NCI-H2107 (cell line): Measurements from ENCODE around the gene SLC17A9.

ENCODE experiments used
- DNase-seq: peaks from one replicate; lab custom pipeline; 2025; lab: John Stamatoyannopoulos, UW

SLC17A9 gene

GRCh38 chr20:62969179-62969760, 16.8 kb downstream of the SLC17A9 start:
- no peak for DNase-seq

DNA sequence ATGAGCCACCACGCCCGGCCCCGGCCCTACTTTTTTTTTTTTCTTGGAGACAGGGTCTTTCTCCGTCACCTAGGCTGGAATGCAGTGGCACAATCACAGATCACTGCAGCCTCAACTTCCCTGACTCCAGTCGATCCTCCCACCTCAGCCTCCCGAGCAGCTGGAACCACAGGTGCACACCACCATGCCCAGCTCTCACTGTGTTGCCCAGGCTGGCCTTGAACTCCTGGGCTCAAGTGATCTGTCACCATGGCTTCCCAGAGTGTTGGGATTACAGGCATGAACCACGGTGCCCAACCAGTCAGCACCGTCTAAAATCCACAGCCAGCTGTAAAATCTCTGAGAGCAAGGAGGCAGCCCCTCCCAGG, 17.4 kb downstream of the SLC17A9 start:
- DNase-seq, result no peak

DNA sequence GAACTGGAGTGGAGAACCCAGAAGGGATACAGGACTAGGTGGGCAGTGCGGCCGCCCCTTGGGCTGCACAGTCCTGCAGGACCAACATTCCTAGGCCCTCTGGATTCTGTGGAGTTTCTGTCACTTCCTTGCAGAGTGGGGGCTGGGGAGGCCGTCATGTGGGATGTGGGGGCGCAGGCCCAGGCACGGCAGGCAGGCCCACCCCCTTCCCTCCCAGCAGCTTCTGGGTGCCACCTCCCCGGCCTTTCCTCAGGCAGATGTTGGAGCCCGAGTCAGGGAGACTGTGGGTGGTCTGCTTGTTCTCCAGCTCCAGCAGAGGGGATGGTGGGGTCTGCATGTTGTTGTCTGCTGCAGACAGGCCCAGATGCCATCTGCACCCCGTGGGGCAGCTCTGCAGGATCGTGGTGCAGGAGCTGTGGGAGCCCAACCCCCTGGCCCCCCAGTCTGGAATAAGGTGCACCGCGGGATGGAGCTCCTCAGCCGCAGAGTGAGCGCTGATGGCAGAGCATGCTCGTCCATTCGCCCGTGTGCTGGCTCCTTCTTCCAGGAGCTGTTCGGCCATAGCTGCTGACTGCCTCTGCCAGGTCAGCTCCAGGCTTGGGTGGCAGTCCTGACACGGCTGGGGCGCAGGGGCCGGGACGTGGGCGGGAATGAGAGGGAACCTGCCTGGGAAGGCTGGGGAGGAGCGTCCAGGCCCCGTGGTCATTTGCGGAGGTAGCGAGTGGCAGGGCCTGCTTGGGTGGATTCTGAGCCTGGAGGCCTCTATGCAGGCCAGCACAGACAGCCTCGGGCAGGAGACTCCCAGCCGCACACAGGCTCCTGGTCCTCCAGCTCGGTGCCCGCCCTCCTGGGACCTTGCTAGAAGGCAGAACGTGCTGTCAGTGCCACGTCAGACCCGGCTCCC, 18.1 kb downstream of the SLC17A9 start:
- no peak for DNase-seq

- DNase-seq, result no peak
Measured at GRCh38 chr20:62971211-62971949, 18.9 kb downstream of the SLC17A9 start.

GRCh38 chr20:62971950-62972844, 19.7 kb downstream of the SLC17A9 start:
- peak; percentile 83 for DNase-seq

DNA sequence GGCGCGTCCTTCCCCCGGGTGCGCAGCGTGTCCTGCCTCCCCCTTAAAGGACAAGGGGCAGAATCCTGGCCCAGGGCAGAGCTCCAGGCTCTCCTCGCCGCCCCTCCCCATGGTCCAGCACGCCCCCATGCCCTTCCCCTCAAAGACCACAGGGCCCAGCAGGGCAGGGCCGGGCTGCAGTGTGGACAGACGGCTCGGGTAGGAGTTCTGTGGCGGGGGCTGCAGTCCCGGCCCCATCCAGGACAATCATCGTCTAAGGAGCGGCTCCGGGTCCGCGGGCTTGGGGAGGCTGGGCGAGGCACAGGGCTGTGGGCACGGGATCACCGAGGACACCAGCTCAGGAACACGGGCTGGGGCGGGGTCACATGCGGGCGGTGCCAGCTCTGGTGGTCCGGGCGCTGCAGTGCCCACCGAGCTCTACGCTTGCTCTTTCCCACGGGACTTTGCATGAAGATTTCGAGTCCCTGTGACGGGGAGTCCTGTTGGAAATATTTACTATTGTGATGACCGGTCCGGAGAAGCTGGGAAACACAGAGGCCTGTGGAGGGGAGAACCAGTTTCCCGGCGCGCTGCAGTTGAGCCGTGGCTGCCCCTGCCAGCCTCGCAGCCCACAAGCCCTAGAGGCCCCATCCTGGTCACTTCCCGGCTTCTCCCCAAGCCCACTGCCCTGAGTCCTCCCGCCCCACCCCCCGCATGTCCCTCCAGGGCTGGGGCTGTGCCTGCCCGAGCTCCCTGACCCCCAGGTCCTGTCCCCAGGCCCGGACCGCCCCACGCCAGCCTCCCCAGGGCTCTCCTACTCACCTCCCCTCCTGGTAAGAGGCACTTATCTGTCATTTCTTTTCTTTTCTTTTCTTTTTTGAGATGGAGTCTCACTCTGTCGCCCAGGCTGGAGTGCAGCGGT, 20.6 kb downstream of the SLC17A9 start:
- DNase-seq, result no peak

DNA sequence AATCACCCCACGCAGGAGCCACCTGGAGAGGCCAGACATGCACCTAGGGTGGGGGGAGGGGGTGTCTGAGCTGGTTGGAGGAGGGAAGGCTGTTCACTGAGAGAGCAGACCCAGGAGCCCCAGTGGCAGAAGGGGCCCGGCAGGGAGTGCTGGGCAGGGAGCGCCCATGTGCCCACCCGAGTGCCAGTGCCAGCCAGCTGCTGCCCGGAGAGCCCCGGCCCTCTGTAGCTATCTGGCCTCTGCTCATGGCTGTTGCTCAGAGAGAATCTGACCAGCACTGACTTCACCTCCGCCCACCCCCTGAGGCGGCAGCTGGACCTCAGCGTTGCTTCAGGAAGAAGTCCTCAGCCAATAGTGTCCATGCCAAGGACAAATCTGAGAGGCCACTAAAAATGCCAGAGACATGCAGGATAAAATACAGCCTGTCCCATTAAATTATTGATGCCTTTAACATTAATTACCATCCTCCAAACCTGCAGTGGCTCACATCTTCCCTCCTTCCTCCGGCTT, 22.8 kb downstream of the SLC17A9 start:
- DNase-seq, result no peak

GRCh38 chr20:62975812-62976508, 23.5 kb downstream of the SLC17A9 start:
- no peak for DNase-seq

- DNase-seq, result no peak
Measured at GRCh38 chr20:62976886-62977285, 24.4 kb downstream of the SLC17A9 start.

- no peak for DNase-seq
Measured at GRCh38 chr20:62977613-62978560, 25.4 kb downstream of the SLC17A9 start.

- no peak for DNase-seq
Measured at GRCh38 chr20:62978561-62978943, 26.0 kb downstream of the SLC17A9 start.

DNA sequence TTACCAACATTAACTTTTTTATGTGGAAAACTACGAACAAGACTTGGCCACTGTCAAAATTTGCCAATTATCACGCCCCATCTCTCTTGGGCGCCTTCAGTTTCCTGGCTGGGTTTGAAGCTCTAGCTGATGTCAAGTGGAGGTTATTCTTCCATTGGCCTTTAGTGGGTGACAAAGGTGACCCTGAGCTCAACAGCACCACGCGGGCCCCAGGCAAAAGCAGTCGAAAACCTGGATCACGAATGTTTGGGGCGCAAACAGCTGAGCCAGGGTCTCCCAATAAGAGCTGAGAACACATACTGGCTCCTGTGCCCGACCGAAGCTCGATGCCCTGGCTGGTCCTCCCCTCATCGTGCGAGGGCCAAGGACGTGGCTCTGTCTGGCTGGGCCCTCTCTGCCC, 26.8 kb downstream of the SLC17A9 start:
- DNase-seq, result no peak

DNA sequence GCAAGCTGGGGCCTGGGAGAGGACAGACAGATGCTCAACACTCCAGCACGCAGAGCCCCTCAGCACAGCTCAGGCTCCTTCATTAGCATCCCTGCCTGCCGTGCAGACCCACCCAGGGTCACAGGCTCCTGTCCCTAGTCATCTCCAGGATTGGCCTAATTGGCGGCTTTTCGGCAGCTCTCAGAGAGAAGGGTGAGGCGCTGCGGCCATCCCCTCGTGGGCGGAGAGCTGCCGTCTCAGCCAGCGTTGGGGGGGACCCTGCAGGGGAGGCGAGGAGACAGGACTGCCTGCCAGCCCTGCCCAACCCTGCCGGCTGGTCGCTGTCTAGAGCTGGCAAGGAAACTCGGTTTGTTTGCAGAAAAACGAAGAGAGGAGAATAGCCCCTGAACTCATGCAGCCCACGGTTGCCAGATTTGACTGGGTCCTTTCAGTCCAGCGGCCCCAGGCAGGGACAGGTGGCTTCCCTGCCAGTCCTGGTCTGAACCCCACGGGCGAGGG, 27.4 kb downstream of the SLC17A9 start:
- no peak for DNase-seq

- no peak for DNase-seq
Measured at GRCh38 chr20:62980380-62980960, 28.0 kb downstream of the SLC17A9 start.

- peak; percentile 54 for DNase-seq
Measured at GRCh38 chr20:62980970-62981369, 28.5 kb downstream of the SLC17A9 start.

DNA sequence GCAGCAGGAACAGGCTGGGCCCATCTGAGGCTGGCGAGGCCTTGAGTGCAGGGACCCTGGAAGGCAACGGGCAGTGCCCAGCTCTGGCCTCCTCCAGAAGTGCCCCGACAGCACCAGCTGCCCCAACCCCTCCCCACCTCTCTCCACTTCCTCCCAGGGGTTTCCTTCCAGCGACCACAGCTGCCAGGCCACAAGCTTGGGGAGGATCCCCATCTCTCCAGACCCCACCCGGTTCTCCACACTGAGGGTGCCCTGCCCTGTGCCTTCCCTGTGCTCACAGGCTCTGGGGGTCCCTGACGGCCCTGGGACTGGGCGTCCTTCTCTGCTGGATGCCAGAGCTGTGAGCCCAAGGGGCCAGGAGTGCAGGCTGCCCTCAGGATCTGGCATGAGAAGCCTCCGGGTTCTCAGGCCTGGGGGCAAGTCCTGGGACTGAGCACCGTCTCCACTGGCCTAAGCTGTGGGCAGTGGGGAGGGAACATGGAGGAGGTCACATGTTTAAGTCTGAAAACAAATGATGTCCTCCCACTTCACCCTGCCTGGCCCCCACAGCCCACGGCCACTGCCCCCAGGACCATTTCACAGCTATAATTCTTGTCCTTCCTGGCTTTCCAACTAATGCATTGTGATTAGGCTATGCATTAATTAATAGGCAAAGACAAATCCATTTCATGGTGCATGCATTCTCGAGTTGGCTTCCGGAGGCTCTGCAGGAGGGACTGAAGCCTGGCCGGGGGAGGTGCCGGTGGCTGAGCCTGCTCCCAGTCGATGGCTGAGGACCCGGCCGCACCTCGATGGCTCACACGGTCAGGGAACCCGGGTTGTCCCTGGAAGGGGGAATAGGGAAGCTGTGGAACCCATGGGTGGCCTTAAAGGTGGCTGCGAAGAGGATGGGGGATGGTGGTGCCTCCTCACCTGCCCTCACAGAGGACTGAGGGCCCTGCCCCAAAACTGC, 29.9 kb downstream of the SLC17A9 start:
- DNase-seq, result no peak

GRCh38 chr20:62983210-62983609, 30.7 kb downstream of the SLC17A9 start:
- DNase-seq, result no peak
